Measurements from ENCODE around the gene ADCYAP1R1. TPM values are rescaled to one million over a fixed set of nuclear protein-coding genes. Genes with fewer than 3 reads are reported as not detected.
A peak's percentile ranks its signal among the peaks of the same experiment; 100 is the strongest.

Gene ADCYAP1R1
- total and polyA plus RNA-seq, 3 donors from 2014 or later, result 3.2 to 4.8 (median 4.3) TPM

DNA sequence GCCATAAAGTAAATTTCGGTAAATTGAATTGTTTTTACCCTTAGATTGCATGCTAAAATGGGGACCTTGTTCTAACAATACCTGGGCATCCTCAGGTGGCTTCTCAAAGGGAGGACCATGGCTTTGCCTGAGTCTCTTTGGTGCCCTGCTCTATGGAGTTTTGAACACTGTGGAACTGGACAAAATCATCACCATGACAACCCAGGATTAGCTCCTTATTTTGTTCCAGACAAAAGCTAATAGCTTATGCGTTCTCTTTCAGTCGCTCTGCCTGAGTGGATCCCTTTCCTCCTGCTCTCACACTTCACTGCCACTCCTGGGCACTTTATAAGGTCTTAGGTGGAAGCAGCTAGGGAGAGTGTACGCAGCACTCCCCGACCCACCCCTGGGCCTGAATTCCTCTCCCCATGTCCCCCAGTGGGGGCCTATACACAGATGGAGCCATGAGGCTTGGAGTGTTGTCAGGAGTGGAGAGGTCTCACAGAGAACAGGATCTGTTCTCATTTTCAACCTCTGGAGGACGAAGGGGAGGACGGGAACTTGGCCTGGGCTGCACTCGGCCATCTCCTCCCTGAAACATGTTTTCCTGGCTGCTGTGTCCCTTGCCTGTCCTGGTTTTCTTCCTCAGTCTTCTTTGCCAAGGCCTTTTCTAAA lies 19.0 kb downstream of the ADCYAP1R1 start:
- peak; percentile 59 for DNase-seq
- H3K27me3 ChIP-seq, result no peaks in the 10 kb centered on the region
- peak overlapping the region; percentile 7 to 46 for H3K27ac ChIP-seq
- no peak overlapping the region for H3K4me3 ChIP-seq
- TF ChIP-seq, protein P1, sequence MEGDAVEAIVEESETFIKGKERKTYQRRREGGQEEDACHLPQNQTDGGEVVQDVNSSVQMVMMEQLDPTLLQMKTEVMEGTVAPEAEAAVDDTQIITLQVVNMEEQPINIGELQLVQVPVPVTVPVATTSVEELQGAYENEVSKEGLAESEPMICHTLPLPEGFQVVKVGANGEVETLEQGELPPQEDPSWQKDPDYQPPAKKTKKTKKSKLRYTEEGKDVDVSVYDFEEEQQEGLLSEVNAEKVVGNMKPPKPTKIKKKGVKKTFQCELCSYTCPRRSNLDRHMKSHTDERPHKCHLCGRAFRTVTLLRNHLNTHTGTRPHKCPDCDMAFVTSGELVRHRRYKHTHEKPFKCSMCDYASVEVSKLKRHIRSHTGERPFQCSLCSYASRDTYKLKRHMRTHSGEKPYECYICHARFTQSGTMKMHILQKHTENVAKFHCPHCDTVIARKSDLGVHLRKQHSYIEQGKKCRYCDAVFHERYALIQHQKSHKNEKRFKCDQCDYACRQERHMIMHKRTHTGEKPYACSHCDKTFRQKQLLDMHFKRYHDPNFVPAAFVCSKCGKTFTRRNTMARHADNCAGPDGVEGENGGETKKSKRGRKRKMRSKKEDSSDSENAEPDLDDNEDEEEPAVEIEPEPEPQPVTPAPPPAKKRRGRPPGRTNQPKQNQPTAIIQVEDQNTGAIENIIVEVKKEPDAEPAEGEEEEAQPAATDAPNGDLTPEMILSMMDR (IDR thresholded peaks at IDR 0.05), result no peak
- TF ChIP-seq POLR2A (IDR thresholded peaks at IDR 0.05), result no peak
- 57 to 63% methylated on average over 5 to 8 of the region's 8 CpGs for WGBS, 2 donors
- intact Hi-C loops (cut with DNase I; ENCODE audit: low total_unique reads), result no loop called here
- no peaks in the 10 kb centered on the region for H3K9me3 ChIP-seq
- H3K4me1 ChIP-seq, result peaks cover 33% of the 10 kb centered on the region
- no peaks in the 10 kb centered on the region for H3K36me3 ChIP-seq (ENCODE audit: low read depth, missing control alignments)

DNA sequence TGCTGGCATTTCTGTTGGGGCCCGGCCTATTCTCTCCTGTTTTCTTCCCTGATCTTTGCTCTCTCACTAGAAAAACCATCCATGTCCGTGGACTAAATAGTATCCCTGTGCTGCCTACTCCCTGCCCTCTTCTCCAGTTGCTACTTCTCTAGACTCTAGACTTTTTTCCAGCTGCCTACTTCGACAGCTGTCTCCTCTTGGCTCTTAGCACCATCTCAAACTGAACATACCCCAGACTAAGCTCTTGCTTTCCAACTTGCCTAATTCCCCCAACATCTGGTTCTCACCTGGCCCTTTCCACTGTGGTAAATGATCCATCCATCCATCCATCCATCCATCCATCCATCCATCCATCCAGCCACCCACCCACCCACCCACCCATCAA lies 19.5 kb downstream of the ADCYAP1R1 start:
- peak overlapping the region in 1 of 2 donors; percentile 24 for H3K27ac ChIP-seq
- H3K9me3 ChIP-seq, result no peaks in the 10 kb centered on the region
- H3K36me3 ChIP-seq (ENCODE audit: low read depth, missing control alignments), result no peaks in the 10 kb centered on the region
- H3K4me3 ChIP-seq, result no peak overlapping the region
- H3K4me1 ChIP-seq, result peaks cover 33% of the 10 kb centered on the region
- no peak for TF ChIP-seq POLR2A (IDR thresholded peaks at IDR 0.05)
- TF ChIP-seq, protein P1 (IDR thresholded peaks at IDR 0.05), result no peak
- no peaks in the 10 kb centered on the region for H3K27me3 ChIP-seq
- intact Hi-C loops (cut with DNase I; ENCODE audit: low total_unique reads), result no loop called here
- no peak for DNase-seq
- WGBS, 2 donors, result 41 to 72% methylated on average over 3 of the region's 3 CpGs

DNA sequence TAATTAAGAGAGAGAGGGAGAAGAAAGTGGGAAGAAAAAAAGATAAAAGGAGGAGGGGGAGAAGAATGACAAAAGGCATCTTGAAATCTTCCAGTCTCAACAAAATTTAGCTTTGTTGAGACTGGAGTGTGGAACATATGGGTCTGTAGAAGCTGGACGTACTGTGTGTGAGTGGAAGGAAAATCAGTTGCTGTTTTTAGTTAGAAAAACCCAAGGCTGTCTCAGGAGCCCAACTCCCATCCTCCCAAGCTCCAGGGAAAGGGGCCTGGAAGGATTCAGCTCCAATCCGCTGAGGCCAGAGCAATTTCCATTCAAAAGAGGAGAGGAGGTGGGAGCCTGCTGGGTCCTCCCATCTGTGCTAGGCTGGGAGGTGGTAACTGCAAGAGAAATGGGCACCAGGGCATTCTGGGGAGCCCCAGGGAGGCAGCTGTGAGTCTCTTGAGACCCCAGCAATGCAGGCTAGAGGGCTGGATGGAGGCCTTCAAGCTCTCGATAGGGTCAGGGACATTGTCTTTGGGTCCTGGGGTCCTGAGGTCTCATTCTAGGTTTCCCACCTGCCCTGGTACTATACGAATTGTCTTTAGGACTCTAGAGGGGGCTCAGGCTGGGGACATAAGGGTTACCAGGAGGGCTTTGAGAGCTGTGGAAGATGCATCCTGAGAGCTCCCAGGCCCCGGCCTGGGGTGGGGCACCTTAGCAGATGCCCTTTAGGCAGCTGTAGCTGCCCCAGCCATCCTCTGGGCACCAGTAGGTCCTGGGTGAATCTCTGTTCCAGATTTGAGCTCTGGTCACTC lies 21.4 kb downstream of the ADCYAP1R1 start:
- H3K27me3 ChIP-seq, result no peaks in the 10 kb centered on the region
- H3K27ac ChIP-seq, result peak overlapping the region; percentile 18 to 30
- H3K36me3 ChIP-seq (ENCODE audit: low read depth, missing control alignments), result no peaks in the 10 kb centered on the region
- H3K4me3 ChIP-seq, result no peak overlapping the region
- 77 to 89% methylated on average over 2 to 5 of the region's 5 CpGs for WGBS, 2 donors
- peaks cover 30% of the 10 kb centered on the region for H3K4me1 ChIP-seq
- intact Hi-C loops (cut with DNase I; ENCODE audit: low total_unique reads), result no loop called here
- no peaks in the 10 kb centered on the region for H3K9me3 ChIP-seq
- TF ChIP-seq, protein P1 (IDR thresholded peaks at IDR 0.05), result no peak
- TF ChIP-seq POLR2A (IDR thresholded peaks at IDR 0.05), result no peak
- no peak for DNase-seq

DNA sequence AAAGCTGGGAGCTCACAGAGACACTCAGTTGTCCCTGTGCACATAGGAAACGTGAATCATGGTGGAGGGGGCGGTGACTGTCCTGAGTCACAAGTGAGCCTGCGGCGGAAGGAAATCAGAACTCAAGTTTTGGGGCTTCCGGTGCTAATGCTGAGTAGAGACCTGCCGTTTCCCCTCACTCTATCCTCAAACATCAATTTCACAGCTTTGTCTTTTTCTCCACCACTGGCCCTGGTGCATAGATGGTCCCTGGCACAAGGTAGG lies 21.9 kb downstream of the ADCYAP1R1 start:
- no peaks in the 10 kb centered on the region for H3K9me3 ChIP-seq
- peak overlapping the region; percentile 18 to 30 for H3K27ac ChIP-seq
- peak; percentile 35 for DNase-seq
- no peak overlapping the region for H3K4me3 ChIP-seq
- no peaks in the 10 kb centered on the region for H3K36me3 ChIP-seq (ENCODE audit: low read depth, missing control alignments)
- peaks cover 28% of the 10 kb centered on the region for H3K4me1 ChIP-seq
- intact Hi-C loops (cut with DNase I; ENCODE audit: low total_unique reads), result no loop called here
- no peaks in the 10 kb centered on the region for H3K27me3 ChIP-seq
- WGBS, 2 donors, result 77 to 81% methylated on average over 6 of the region's 6 CpGs
- no peak for TF ChIP-seq POLR2A (IDR thresholded peaks at IDR 0.05)

DNA sequence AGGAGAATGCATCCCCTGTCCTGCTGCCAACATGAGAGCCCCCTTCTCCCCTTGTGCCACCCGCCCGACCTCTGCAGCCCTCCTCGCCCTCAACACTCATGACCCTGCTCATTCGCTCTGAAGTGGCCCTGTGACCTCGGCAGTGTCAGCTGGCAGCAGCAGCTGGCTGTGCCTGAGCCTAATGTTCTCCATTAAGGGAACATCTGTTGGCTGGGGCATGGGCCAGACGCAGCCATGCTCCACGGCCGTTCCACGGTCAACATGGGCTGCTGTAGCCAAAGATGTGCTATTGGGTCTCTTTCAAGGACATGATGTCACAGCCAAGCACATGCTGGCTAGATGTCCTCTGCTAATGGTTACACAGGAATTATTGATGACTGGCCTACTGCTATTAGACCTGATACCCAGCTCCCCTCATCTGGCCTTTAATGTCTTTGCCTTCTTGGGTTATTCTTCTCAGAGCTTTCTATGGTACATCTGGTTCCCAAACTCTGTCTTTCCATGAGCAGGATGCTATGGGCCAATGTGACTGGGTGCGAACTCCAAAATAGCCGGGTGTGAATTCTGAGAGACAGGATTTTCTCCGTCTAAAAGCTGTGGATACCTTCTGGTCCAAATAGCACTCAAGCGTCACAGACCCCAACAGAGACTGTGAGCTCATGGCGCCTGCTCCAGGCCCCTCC lies 22.4 kb downstream of the ADCYAP1R1 start:
- Histone ChIP-seq H3K27ac (peak overlapping the region; percentile 37 to 41), H3K36me3 (ENCODE audit: low read depth, missing control alignments) (no peaks in the 10 kb centered on the region), H3K4me3 (no peak overlapping the region), H3K27me3 (no peaks in the 10 kb centered on the region), H3K4me1 (peaks cover 23% of the 10 kb centered on the region), H3K9me3 (no peaks in the 10 kb centered on the region)
- no peak for TF ChIP-seq POLR2A (IDR thresholded peaks at IDR 0.05)
- TF ChIP-seq, protein P1 (IDR thresholded peaks at IDR 0.05), result no peak
- DNase-seq, result peak; percentile 88
- WGBS, 2 donors, result 60 to 66% methylated on average over 14 of the region's 14 CpGs
- intact Hi-C loops (cut with DNase I; ENCODE audit: low total_unique reads), result no loop called here
